Measurements from ENCODE around the gene PNPLA6.

The PNPLA6 gene

GRCh38 chr19:7515110-7515644 lies 20.3 kb upstream of the PNPLA6 start:
- FAIRE-seq (no peak), DNase-seq (ENCODE audit: low spot score) (no peak)

GRCh38 chr19:7515645-7516151 lies 19.8 kb upstream of the PNPLA6 start, which contains the start of gene ZNF358:
Gene ZNF358, plus strand, starts transcription at chr19:7516103. Its CDS starts 3,140 bp downstream, at chr19:7519243.
- FAIRE-seq (no peak), DNase-seq (ENCODE audit: low spot score) (peak; percentile 89)

DNA sequence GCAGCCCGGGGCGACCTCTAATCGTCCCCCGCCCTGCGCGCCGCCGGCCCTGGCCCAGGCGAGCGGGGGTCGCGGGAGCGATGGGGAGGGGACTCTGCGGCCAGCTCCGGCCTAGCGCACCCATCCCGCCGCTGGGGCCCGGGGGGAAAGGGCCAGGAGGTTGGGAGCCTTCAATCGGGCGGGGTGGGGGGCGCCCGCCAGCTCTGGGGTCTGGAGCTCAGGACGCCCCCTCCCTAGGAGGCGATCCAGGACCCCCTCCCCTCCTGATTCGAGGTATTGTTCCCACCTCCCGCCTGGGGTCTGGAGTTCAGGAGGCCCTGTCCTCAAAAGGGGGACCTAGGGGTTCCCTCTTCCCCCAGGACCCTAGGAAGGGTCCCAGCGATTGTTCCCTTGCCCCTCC lies 19.2 kb upstream of the PNPLA6 start:
- DNase-seq (ENCODE audit: low spot score) (no peak), FAIRE-seq (no peak)

DNA sequence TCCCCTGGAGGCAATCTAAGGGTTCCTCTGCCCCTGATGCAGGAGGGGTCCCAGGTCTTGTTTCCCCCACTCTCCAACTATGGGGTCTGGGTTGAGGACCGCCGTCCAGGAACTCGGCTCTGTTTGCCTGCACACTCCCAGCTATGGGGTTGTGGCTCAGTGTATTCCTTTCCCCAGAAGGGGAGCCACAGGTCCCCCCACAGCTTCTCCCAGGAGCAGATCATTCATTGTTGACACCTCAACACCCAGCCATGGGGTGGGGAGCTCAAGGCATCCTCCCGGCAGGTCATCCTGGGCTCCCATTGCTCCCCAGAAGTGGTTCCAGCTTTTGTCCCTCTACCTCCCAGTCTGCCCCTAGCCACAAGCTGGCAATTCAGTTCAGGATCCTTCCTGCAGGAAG lies 18.6 kb upstream of the PNPLA6 start:
- FAIRE-seq (no peak), DNase-seq (ENCODE audit: low spot score) (no peak)

DNA sequence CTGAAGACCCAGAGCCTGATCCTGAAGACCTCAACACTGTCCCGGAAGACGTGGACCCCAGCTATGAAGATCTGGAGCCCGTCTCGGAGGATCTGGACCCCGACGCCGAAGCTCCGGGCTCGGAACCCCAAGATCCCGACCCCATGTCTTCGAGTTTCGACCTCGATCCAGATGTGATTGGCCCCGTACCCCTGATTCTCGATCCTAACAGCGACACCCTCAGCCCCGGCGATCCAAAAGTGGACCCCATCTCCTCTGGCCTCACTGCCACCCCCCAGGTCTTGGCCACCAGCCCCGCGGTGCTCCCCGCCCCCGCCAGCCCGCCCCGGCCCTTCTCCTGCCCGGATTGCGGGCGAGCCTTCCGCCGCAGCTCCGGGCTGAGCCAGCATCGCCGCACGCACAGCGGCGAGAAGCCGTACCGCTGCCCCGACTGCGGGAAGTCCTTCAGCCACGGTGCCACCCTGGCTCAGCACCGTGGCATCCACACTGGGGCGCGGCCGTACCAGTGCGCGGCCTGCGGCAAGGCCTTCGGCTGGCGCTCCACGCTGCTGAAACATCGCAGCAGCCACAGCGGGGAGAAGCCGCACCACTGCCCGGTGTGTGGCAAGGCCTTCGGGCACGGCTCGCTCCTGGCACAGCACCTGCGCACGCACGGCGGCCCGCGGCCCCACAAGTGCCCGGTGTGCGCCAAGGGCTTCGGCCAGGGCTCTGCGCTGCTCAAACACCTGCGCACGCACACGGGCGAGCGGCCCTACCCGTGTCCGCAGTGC lies 16.0 kb upstream of the PNPLA6 start:
- DNase-seq (ENCODE audit: low spot score) (no peak), FAIRE-seq (no peak)

- DNase-seq (ENCODE audit: low spot score) (no peak), FAIRE-seq (no peak)
These were observed 15.1 kb upstream of the PNPLA6 start for GRCh38 chr19:7520131-7521051.

DNA sequence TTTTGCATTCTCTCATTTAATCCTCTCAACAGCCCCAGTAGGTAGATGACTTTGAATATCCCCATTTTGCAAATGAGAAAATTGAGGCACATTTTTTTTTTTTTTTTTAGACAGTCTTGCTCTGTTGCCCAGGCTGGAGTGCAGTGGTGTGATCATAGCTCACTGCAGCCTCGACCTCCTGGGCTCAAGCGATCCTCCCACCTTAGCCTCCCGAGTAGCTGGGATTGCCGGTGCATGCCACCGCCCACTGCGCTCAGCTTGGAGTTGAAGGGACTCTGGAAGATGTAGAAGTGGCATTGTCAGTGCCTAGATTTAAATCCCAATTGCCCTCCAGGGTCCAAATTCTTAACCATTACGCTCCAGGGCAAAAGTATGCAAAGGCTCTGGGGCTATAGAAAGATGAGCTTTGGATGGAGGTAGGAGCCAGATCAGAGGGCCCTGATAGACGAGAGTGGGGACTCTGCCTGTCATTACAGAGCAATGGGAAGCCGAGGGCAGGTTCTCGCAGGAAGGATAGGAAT lies 13.9 kb upstream of the PNPLA6 start:
- DNase-seq (ENCODE audit: low spot score) (no peak), FAIRE-seq (no peak)

DNA sequence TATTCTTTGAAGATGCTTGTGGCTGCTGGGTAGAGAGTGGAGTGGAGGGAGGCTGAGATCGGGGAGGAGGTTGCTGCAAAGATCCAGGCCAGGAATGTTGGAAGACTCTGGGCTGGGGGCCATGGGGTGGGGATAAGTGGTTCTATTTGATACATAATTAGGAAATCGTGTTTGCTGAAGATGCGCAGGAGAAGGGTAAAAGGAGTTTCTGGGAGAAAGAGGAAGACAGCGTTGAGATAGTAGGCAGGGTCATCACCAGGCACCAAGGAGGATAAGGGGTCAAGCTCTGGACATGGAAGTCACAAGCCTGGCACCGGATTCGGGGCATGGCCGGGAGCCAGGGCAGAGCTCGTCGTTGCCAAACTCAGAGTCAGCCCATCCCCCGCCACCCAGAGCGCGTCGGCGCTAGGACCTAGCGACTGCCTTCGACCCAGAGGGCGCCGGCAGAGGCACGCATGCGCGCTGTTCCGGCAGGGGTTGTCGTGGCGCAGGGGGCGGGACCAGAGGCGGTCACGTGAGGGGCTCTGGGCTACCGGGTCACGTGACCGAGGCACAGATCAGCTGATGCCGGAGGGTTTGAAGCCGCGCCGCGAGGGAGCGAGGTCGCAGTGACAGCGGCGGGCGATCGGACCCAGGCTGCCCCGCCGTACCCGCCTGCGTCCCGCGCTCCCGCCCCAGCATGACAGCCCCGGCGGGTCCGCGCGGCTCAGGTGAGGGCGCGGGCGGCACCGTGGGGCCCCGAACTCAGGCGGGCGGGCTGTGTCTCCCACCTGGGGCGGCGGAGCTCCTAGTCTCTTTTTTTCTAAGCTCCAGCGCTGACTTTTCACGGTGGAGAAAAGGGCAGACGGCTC lies 13.2 kb upstream of the PNPLA6 start, which contains the start of gene MCOLN1:
MCOLN1 (plus strand) TSS at position 553 of the 851 bp plus-strand sequence; CDS start at position 680, 127 bp downstream.
- DNase-seq (ENCODE audit: low spot score) = peak; percentile 99
- FAIRE-seq = peak; percentile 74

DNA sequence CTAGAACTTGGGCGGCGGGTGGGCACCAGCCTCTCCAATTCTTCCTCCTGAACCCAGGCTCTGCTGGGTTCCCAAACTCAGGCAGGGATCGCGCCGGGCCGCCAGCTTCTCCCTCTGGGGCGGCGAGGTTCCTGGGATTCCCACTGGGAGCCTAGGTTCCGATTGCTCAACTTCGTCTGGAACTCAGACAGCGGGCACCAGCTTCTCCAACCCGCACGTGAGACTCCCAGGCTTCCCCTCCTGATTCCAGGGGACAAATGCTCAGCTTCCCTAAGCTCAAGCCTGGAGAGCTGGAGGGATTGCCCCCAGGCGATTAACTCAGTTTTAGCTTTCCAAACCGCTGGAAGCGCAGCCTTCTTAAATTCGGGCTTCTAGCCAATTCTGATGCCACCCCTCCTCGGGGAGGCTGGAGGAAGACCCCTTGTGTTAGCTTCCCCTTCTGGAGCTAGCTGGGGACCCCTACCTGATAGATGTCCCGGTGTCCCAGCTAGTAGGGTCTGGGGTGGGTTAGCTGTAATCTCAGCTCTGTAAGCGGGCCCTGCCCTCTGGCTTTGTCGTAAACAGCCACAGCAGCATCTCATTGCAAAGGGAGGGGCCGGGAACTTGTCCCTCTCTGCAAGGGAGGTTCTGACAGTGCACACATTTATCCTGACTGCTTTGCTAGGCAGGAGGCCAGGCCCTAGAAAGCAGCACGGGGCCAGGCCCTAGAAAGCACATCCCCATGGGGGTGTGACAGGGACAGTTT lies 12.4 kb upstream of the PNPLA6 start:
- no peak for DNase-seq (ENCODE audit: low spot score)
- no peak for FAIRE-seq

DNA sequence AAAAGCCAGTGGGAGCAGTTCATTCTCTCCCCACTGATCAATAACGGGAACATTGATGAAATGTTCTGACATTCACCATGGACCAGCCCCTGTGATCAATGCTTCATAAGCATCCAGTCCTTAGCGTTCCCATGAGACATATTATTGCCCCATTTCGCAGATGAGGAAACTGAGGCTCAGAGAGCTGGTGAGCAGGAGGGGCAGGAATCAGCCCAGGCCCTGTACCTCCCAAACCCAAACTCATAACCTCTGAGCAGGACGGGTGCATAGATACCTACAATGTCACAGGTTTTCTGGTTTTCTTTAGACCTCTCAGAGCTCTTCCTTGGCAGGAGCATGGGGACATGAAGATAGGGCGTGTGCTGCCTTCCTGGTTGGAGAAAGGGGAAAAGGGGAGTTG lies 11.0 kb upstream of the PNPLA6 start:
- FAIRE-seq (no peak), DNase-seq (ENCODE audit: low spot score) (no peak)

DNA sequence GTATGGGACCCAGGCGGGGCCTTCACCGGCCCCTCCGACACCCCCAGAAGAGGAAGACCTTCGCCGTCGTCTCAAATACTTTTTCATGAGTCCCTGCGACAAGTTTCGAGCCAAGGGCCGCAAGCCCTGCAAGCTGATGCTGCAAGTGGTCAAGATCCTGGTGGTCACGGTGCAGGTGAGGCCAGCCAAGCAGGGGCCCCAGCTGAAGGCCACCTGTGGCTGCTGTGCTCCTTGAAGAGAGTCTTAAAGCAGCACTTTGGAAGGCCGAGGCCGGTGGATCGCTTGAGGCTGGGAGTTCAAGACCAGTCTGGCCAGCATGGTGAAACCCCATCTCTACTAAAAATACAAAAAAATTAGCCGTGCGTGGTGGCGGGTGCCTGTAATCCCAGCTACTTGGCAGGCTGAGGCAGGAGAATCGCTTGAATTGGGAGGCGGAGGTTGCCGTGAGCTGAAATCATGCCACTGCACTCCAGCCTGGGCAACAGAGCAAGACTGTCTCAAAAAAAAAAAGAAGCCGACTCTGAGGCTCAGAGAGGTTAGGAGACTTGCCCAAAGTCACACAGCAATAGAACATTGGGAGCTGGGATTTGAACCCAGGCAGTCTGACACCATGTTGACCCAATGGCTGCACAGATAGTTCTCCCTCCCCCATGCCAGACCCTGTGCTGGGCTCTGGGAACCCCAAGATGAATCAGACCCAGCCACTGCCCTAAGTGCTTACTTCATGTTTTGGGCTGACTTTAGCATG lies 10.4 kb upstream of the PNPLA6 start:
- FAIRE-seq = no peak
- DNase-seq (ENCODE audit: low spot score) = no peak

DNA sequence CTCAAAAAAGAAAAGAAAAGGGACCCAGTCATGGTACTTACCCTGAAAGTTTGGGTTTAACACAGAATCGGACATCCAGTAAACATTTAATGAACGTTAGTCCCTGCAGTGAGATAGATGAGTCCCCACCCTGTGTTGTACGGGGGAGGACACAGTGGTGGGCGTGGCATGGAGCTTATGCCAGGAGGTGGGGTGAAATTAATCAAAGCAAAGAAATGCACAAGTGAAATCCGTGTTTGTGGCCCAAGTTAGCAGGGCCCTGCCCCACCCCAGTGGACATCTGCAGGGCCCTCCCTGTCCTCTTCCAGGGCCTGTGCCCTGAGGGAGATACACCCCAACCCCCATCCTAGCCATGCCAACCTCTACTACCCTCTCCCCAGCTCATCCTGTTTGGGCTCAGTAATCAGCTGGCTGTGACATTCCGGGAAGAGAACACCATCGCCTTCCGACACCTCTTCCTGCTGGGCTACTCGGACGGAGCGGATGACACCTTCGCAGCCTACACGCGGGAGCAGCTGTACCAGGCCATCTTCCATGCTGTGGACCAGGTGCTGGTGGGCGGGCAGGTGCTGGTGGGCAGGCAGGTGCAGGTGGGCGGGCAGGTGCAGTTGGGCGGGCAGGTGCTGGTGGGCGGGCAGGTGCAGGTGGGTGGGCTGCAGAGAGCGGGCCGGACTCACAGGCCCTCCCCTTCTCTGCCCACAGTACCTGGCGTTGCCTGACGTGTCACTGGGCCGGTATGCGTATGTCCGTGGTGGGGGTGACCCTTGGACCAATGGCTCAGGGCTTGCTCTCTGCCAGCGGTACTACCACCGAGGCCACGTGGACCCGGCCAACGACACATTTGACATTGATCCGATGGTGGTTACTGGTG lies 9.2 kb upstream of the PNPLA6 start:
- DNase-seq (ENCODE audit: low spot score) (no peak), FAIRE-seq (no peak)

GRCh38 chr19:7527516-7528191 lies 7.9 kb upstream of the PNPLA6 start:
- DNase-seq (ENCODE audit: low spot score) (no peak), FAIRE-seq (no peak)

DNA sequence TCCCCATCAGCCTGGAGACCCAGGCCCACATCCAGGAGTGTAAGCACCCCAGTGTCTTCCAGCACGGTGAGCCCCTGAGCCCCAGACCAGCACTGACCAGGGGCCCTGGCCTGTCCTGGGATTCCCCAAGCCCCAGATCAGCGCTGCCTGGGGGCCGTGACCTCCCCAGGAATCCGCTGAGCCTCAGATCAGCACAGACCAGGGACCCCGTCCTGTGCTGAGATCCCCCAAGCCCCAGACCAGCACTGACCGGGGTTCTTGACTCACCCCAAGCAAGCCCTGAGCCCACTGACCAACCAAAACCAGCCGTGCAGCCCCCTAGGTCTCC lies 7.4 kb upstream of the PNPLA6 start:
- FAIRE-seq = no peak
- DNase-seq (ENCODE audit: low spot score) = no peak

DNA sequence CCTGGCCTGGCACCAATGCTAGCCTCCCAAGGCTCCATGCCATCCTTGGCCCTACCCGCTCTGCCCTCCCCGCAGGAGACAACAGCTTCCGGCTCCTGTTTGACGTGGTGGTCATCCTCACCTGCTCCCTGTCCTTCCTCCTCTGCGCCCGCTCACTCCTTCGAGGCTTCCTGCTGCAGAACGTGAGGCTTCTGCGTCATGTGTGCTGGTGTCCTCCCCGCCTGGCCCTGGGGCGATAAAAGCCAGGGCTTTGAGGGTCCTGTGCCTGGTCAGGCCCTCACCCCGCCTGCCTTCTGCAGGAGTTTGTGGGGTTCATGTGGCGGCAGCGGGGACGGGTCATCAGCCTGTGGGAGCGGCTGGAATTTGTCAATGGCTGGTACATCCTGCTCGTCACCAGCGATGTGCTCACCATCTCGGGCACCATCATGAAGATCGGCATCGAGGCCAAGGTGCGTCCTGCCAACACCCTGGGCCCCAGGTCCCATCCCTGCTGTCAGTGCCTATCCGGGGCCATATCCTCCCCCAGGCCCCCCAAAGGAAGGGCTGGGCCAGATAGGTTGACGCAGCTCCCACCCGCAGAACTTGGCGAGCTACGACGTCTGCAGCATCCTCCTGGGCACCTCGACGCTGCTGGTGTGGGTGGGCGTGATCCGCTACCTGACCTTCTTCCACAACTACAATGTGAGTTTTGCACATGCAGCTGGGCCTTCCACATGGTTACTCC lies 6.8 kb upstream of the PNPLA6 start:
- no peak for FAIRE-seq
- DNase-seq (ENCODE audit: low spot score) = no peak

- DNase-seq (ENCODE audit: low spot score) (no peak), FAIRE-seq (no peak)
These were observed 6.3 kb upstream of the PNPLA6 start for GRCh38 chr19:7529246-7529600.
